IPS-20b (cell line): ENCODE results near the gene CAPN13.

Experiments used
- H3K27ac ChIP-seq: one replicate; pipeline ENCODE4 v1.5.1; 2013; ENCODE audit warnings: low read length
- H3K27me3 ChIP-seq: 2 replicates; pipeline ENCODE4 v1.6.1; 2013; ENCODE audit warnings: mild to moderate bottlenecking, low read length, inconsistent platforms; ENCODE audit not compliant: insufficient read depth
- H3K36me3 ChIP-seq: 2 replicates; pipeline ENCODE4 v1.6.1; 2013; ENCODE audit warnings: low read depth, mild to moderate bottlenecking, inconsistent platforms, low read length, moderate library complexity; ENCODE audit not compliant: insufficient read depth
- H3K4me1 ChIP-seq: 2 replicates; pipeline ENCODE4 v1.6.1; 2013; ENCODE audit warnings: mild to moderate bottlenecking, control low read depth, inconsistent platforms, low read length, moderate library complexity; ENCODE audit not compliant: insufficient read depth
- H3K4me3 ChIP-seq: 2 replicates; pipeline ENCODE4 v1.5.1; 2013; ENCODE audit warnings: mild to moderate bottlenecking, low read length, inconsistent platforms
- H3K9ac ChIP-seq: 2 replicates; pipeline ENCODE4 v1.6.1; 2013; ENCODE audit warnings: low read depth, mild to moderate bottlenecking, inconsistent platforms, low read length, moderate library complexity
- H3K9me3 ChIP-seq: 2 replicates; pipeline ENCODE4 v1.6.1; 2013; ENCODE audit warnings: mild to moderate bottlenecking, low read depth, low read length, inconsistent platforms; ENCODE audit not compliant: insufficient read depth

The CAPN13 gene

GRCh38 chr2:30807249-30807648, at the start of gene CAPN13:
TSS of gene CAPN13 (minus strand) at chr2:30807446. CDS start at chr2:30787325, 20,121 bp downstream.
- no peaks in the 10 kb centered on the region for H3K9me3 ChIP-seq
- H3K4me1 ChIP-seq = peaks cover 4% of the 10 kb centered on the region; the same call in 1 of the 2 replicates
- peak within 1 kb of the TSS; percentile 69; the same call in 1 of the 2 replicates for H3K9ac ChIP-seq
- no peaks in the 10 kb centered on the region for H3K27me3 ChIP-seq
- no peaks in the 10 kb centered on the region for H3K36me3 ChIP-seq
- H3K4me3 ChIP-seq = peak within 1 kb of the TSS; percentile 55
- H3K27ac ChIP-seq = peak within 1 kb of the TSS; percentile 82

GRCh38 chr2:30847841-30848240, 40.6 kb upstream of the CAPN13 start:
- H3K9ac ChIP-seq = no peak overlapping the region
- H3K27ac ChIP-seq = no peak overlapping the region
- no peaks in the 10 kb centered on the region for H3K9me3 ChIP-seq
- H3K4me1 ChIP-seq = no peaks in the 10 kb centered on the region
- no peaks in the 10 kb centered on the region for H3K36me3 ChIP-seq
- H3K4me3 ChIP-seq = no peak overlapping the region
- H3K27me3 ChIP-seq = no peaks in the 10 kb centered on the region

- H3K4me1 ChIP-seq = no peaks in the 10 kb centered on the region
- no peaks in the 10 kb centered on the region for H3K36me3 ChIP-seq
- no peak overlapping the region for H3K27ac ChIP-seq
- no peaks in the 10 kb centered on the region for H3K27me3 ChIP-seq
- H3K9ac ChIP-seq = no peak overlapping the region
- no peaks in the 10 kb centered on the region for H3K9me3 ChIP-seq
- no peak overlapping the region for H3K4me3 ChIP-seq
Measured at GRCh38 chr2:30847329-30847728, 40.1 kb upstream of the CAPN13 start.

- H3K9me3 ChIP-seq = peaks cover 40% of the 10 kb centered on the region
- H3K4me1 ChIP-seq = no peaks in the 10 kb centered on the region
- no peak overlapping the region for H3K27ac ChIP-seq
- no peaks in the 10 kb centered on the region for H3K36me3 ChIP-seq
- no peaks in the 10 kb centered on the region for H3K27me3 ChIP-seq
- no peak overlapping the region for H3K9ac ChIP-seq
- no peak overlapping the region for H3K4me3 ChIP-seq
Measured at GRCh38 chr2:30828586-30828985, 21.3 kb upstream of the CAPN13 start.

- Histone ChIP-seq H3K9me3 (peaks cover 40% of the 10 kb centered on the region), H3K36me3 (no peaks in the 10 kb centered on the region), H3K4me1 (no peaks in the 10 kb centered on the region), H3K27me3 (no peaks in the 10 kb centered on the region), H3K9ac (no peak overlapping the region), H3K27ac (no peak overlapping the region), H3K4me3 (no peak overlapping the region)
Measured at GRCh38 chr2:30826916-30827315, 19.7 kb upstream of the CAPN13 start.

GRCh38 chr2:30826481-30826880, 19.2 kb upstream of the CAPN13 start:
- Histone ChIP-seq H3K27ac (no peak overlapping the region), H3K4me3 (no peak overlapping the region), H3K4me1 (no peaks in the 10 kb centered on the region), H3K27me3 (no peaks in the 10 kb centered on the region), H3K9me3 (peaks cover 40% of the 10 kb centered on the region), H3K9ac (no peak overlapping the region), H3K36me3 (no peaks in the 10 kb centered on the region)

GRCh38 chr2:30823452-30823851, 16.2 kb upstream of the CAPN13 start:
- no peak overlapping the region for H3K27ac ChIP-seq
- H3K36me3 ChIP-seq = no peaks in the 10 kb centered on the region
- H3K4me1 ChIP-seq = peaks cover 6% of the 10 kb centered on the region; the same call in 1 of the 2 replicates
- peaks cover 19% of the 10 kb centered on the region for H3K9me3 ChIP-seq
- no peaks in the 10 kb centered on the region for H3K27me3 ChIP-seq
- H3K4me3 ChIP-seq = no peak overlapping the region
- H3K9ac ChIP-seq = no peak overlapping the region

- Histone ChIP-seq H3K9ac (no peak overlapping the region), H3K4me3 (no peak overlapping the region), H3K4me1 (peaks cover 6% of the 10 kb centered on the region; the same call in 1 of the 2 replicates), H3K27ac (no peak overlapping the region), H3K9me3 (peaks cover 7% of the 10 kb centered on the region; the same call in 1 of the 2 replicates), H3K36me3 (no peaks in the 10 kb centered on the region), H3K27me3 (no peaks in the 10 kb centered on the region)
Measured at GRCh38 chr2:30821960-30822359, 14.7 kb upstream of the CAPN13 start.

GRCh38 chr2:30820381-30821055, 13.3 kb upstream of the CAPN13 start:
- H3K4me3 ChIP-seq = no peak overlapping the region
- H3K9ac ChIP-seq = no peak overlapping the region
- H3K27me3 ChIP-seq = no peaks in the 10 kb centered on the region
- H3K36me3 ChIP-seq = no peaks in the 10 kb centered on the region
- H3K9me3 ChIP-seq = no peaks in the 10 kb centered on the region
- H3K27ac ChIP-seq = no peak overlapping the region
- peaks cover 6% of the 10 kb centered on the region; the same call in 1 of the 2 replicates for H3K4me1 ChIP-seq

- Histone ChIP-seq H3K4me3 (no peak overlapping the region), H3K27ac (no peak overlapping the region), H3K9ac (no peak overlapping the region), H3K36me3 (no peaks in the 10 kb centered on the region), H3K27me3 (no peaks in the 10 kb centered on the region), H3K9me3 (no peaks in the 10 kb centered on the region), H3K4me1 (peaks cover 4% of the 10 kb centered on the region; the same call in 1 of the 2 replicates)
Measured at GRCh38 chr2:30809938-30810337, 2.7 kb upstream of the CAPN13 start.

- Histone ChIP-seq H3K36me3 (no peaks in the 10 kb centered on the region), H3K4me3 (no peak overlapping the region), H3K27ac (no peak overlapping the region), H3K9me3 (no peaks in the 10 kb centered on the region), H3K9ac (no peak overlapping the region), H3K4me1 (peaks cover 4% of the 10 kb centered on the region; the same call in 1 of the 2 replicates), H3K27me3 (no peaks in the 10 kb centered on the region)
Measured at GRCh38 chr2:30808695-30809094, 1.4 kb upstream of the CAPN13 start.

- H3K36me3 ChIP-seq = no peaks in the 10 kb centered on the region
- H3K27me3 ChIP-seq = no peaks in the 10 kb centered on the region
- H3K4me1 ChIP-seq = peaks cover 11% of the 10 kb centered on the region; the same call in 1 of the 2 replicates
- no peak overlapping the region for H3K9ac ChIP-seq
- H3K4me3 ChIP-seq = no peak overlapping the region
- no peak overlapping the region for H3K27ac ChIP-seq
- no peaks in the 10 kb centered on the region for H3K9me3 ChIP-seq
Measured at GRCh38 chr2:30803281-30803680, 4.0 kb downstream of the CAPN13 start.
